HepG2 (cell line): ENCODE data around the gene ZBTB46. TPM values are rescaled to one million over a fixed set of nuclear protein-coding genes. Genes with fewer than 3 reads are reported as not detected.

ENCODE experiments used
- ARNTL ChIP-seq: sonication (generic); formaldehyde crosslinking; IDR thresholded peaks from 2 replicates; pipeline ENCODE4 v1.4.0; 2020; ENCODE audit warnings: mild to moderate bottlenecking, missing genetic modification reagents
- ATF2 ChIP-seq: sonication (generic); formaldehyde crosslinking; IDR thresholded peaks from 2 replicates; pipeline ENCODE4 v1.4.0; 2020; ENCODE audit warnings: missing genetic modification reagents
- DMAP1 ChIP-seq: IDR thresholded peaks from 2 replicates; pipeline ENCODE4 v1.6.1; 2016
- GABPA ChIP-seq, 2 experiments: IDR thresholded peaks; 2 replicates each; pipeline ENCODE4 v1.6.1; 2011 to 2016; ENCODE audit warnings: low read depth in 2 of 2, low read length in 1 of 2, missing biosample characterization in 1 of 2, missing genetic modification characterization in 1 of 2
- HOXA5 ChIP-seq: sonication (generic); formaldehyde crosslinking; IDR thresholded peaks from 2 replicates; pipeline ENCODE4 v1.4.0; 2020; ENCODE audit warnings: missing genetic modification reagents
- KDM6A ChIP-seq: IDR thresholded peaks from 2 replicates; pipeline ENCODE4 v1.6.1; 2016; ENCODE audit warnings: low read depth
- LRRFIP1 ChIP-seq: sonication (generic); formaldehyde crosslinking; conservative IDR thresholded peaks from 2 replicates; pipeline ENCODE4 v1.4.0; 2020; ENCODE audit warnings: missing genetic modification reagents
- PHF21A ChIP-seq: sonication (generic); formaldehyde crosslinking; IDR thresholded peaks from 2 replicates; pipeline ENCODE4 v1.5.0; 2020; ENCODE audit warnings: mild to moderate bottlenecking, missing genetic modification reagents
- RFX1 ChIP-seq: fragments of 450-650 bp; IDR thresholded peaks from 2 replicates; pipeline ENCODE4 v1.6.1; 2017
- SAP130 ChIP-seq: IDR thresholded peaks from 2 replicates; pipeline ENCODE4 v1.6.1; 2016; ENCODE audit warnings: low read depth
- SIX4 ChIP-seq: sonication (generic); formaldehyde crosslinking; IDR thresholded peaks from 2 replicates; pipeline ENCODE4 v1.4.0; 2020; ENCODE audit warnings: missing genetic modification reagents
- SOX6 ChIP-seq, 2 experiments: fragments of 450-650 bp in 1 of 2; sonication (generic) in 1 of 2; formaldehyde crosslinking in 1 of 2; IDR thresholded peaks; 2 replicates each; pipeline versions ENCODE4 v1.4.0 to v1.6.1; 2017 to 2020; ENCODE audit warnings: antibody characterized with exemption in 1 of 2, mild to moderate bottlenecking in 1 of 2, missing genetic modification reagents in 1 of 2
- ZBTB34 ChIP-seq: sonication (generic); formaldehyde crosslinking; IDR thresholded peaks from 2 replicates; pipeline ENCODE4 v1.8.0; 2022; ENCODE audit warnings: mild to moderate bottlenecking, missing genetic modification reagents
- ZFAT ChIP-seq: sonication (generic); formaldehyde crosslinking; conservative IDR thresholded peaks from 2 replicates; pipeline ENCODE4 v1.8.1; 2023; ENCODE audit warnings: missing genetic modification reagents, inconsistent platforms
- ZFP37 ChIP-seq: sonication (generic); formaldehyde crosslinking; IDR thresholded peaks from 2 replicates; pipeline ENCODE4 v1.4.0; 2020; ENCODE audit warnings: missing genetic modification reagents, borderline replicate concordance
- ZNF513 ChIP-seq: sonication (generic); formaldehyde crosslinking; conservative IDR thresholded peaks from 2 replicates; pipeline ENCODE4 v1.5.0; 2020; ENCODE audit warnings: missing genetic modification reagents
- ZNF83 ChIP-seq: sonication (generic); formaldehyde crosslinking; IDR thresholded peaks from 2 replicates; pipeline ENCODE4 v1.4.0; 2020; ENCODE audit warnings: missing genetic modification reagents, mild to moderate bottlenecking, borderline replicate concordance
- ZSCAN29 ChIP-seq: sonication (generic); formaldehyde crosslinking; conservative IDR thresholded peaks from 2 replicates; pipeline ENCODE4 v1.4.0; 2020; ENCODE audit warnings: mild to moderate bottlenecking, missing genetic modification reagents
- polyA plus RNA-seq, 8 experiments: library from polyadenylated mRNA; depleted of rRNA in 3 of 8; stranded (reverse) in 7 of 8; unstranded in 1 of 8; fragments of >200 nt; fragmentation: Illumina TruSeq in 4 of 8; extraction: Trizol in 4 of 8; gene quantifications; 2 replicates each; pipeline versions ENCODE4 v1.2.1 to v1.2.3, GENCODE V29; 2011 to 2016; ENCODE audit warnings: low read depth in 4 of 8, missing spikeins in 1 of 8, mixed read lengths in 1 of 8; ENCODE audit not compliant: insufficient read depth in 1 of 8
- total RNA-seq, 5 experiments: library from RNA; depleted of rRNA; stranded (reverse); fragments of >200 nt; fragmentation: Illumina TruSeq; extraction: Trizol; gene quantifications; 2 replicates each; pipeline ENCODE4 v1.2.3, GENCODE V29; 2016; ENCODE audit warnings: low read depth in 1 of 5
- TF ChIP-seq, protein P1 (sequence below): sonication (generic); formaldehyde crosslinking; IDR thresholded peaks from 2 replicates; pipeline ENCODE4 v1.5.1; 2020; ENCODE audit warnings: missing genetic modification reagents, mild to moderate bottlenecking, borderline replicate concordance

Gene ZBTB46
- total and polyA plus RNA-seq, 2 of the 13 experiments (the other 11 are each of a cell fraction or from before 2014, with no cell fraction given) = 1.6 to 13.5 TPM

GRCh38 chr20:63706852-63707557 lies 124.1 kb downstream of the ZBTB46 start (continued):
- TF ChIP-seq ARNTL (CRISPR knock-in tag) (peak; percentile 53; the same call in 1 of the 2 replicates), SAP130 (CRISPR knock-in tag) (peak; percentile 87), ZNF513 (CRISPR knock-in tag) (no peak), ZFP37 (CRISPR knock-in tag) (no peak; the same call in 1 of the 2 replicates), GABPA (IDR thresholded peaks at IDR 0.05; ENCODE audit: low read depth, low read length) (no peak), GABPA (CRISPR knock-in tag; IDR thresholded peaks at IDR 0.05; ENCODE audit: low read depth) (peak; percentile 63), ZBTB34 (CRISPR knock-in tag) (no peak), LRRFIP1 (CRISPR knock-in tag) (0 out of 2 replicates have a peak, but pooled peaks have one; percentile 53), ZSCAN29 (CRISPR knock-in tag) (peak; percentile 73; the same call in 1 of the 2 replicates), ATF2 (CRISPR knock-in tag) (peak; percentile 9; the same call in 1 of the 2 replicates), SOX6 (IDR thresholded peaks at IDR 0.05) (no peak), SOX6 (CRISPR knock-in tag; IDR thresholded peaks at IDR 0.05) (peak; percentile 43; the same call in 1 of the 2 replicates), RFX1 (no peak), SIX4 (CRISPR knock-in tag) (0 out of 2 replicates have a peak, but pooled peaks have one; percentile 54), ZFAT (CRISPR knock-in tag) (no peak), DMAP1 (CRISPR knock-in tag) (no peak; the same call in none of the 2 replicates), PHF21A (peak; percentile 53), ZNF83 (CRISPR knock-in tag) (no peak; the same call in 1 of the 2 replicates), KDM6A (CRISPR knock-in tag) (no peak), HOXA5 (CRISPR knock-in tag) (0 out of 2 replicates have a peak, but pooled peaks have one; percentile 62)
- TF ChIP-seq, protein P1, sequence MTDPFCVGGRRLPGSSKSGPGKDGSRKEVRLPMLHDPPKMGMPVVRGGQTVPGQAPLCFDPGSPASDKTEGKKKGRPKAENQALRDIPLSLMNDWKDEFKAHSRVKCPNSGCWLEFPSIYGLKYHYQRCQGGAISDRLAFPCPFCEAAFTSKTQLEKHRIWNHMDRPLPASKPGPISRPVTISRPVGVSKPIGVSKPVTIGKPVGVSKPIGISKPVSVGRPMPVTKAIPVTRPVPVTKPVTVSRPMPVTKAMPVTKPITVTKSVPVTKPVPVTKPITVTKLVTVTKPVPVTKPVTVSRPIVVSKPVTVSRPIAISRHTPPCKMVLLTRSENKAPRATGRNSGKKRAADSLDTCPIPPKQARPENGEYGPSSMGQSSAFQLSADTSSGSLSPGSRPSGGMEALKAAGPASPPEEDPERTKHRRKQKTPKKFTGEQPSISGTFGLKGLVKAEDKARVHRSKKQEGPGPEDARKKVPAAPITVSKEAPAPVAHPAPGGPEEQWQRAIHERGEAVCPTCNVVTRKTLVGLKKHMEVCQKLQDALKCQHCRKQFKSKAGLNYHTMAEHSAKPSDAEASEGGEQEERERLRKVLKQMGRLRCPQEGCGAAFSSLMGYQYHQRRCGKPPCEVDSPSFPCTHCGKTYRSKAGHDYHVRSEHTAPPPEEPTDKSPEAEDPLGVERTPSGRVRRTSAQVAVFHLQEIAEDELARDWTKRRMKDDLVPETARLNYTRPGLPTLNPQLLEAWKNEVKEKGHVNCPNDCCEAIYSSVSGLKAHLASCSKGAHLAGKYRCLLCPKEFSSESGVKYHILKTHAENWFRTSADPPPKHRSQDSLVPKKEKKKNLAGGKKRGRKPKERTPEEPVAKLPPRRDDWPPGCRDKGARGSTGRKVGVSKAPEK (CRISPR knock-in tag) = no peak; the same call in 1 of the 2 replicates
